HUES64 (cell line): ENCODE measurements around the gene SPTSSA. TPM values are rescaled to one million over a fixed set of nuclear protein-coding genes. Genes with fewer than 3 reads are reported as not detected.
"Not testable (repeated sequence)": the region's sequence is repeated elsewhere in the genome, so short reads cannot be mapped to it uniquely, and the experiment has no call there.

ENCODE experiments used
- H3K27ac ChIP-seq: 2 replicates; pipeline ENCODE4 v1.7.0; 2013; ENCODE audit warnings: low read depth, low read length, inconsistent platforms
- H3K27me3 ChIP-seq: 2 replicates; pipeline ENCODE4 v1.6.1; 2013; ENCODE audit warnings: mild to moderate bottlenecking, low read length; ENCODE audit not compliant: insufficient read depth
- H3K36me3 ChIP-seq: 2 replicates; pipeline ENCODE4 v1.6.1; 2013; ENCODE audit warnings: mild to moderate bottlenecking, low read length; ENCODE audit not compliant: insufficient read depth
- H3K4me1 ChIP-seq: 2 replicates; pipeline ENCODE4 v1.6.1; 2013; ENCODE audit warnings: mild to moderate bottlenecking, low read length, moderate library complexity; ENCODE audit not compliant: insufficient read depth
- H3K4me3 ChIP-seq: 2 replicates; pipeline ENCODE4 v1.5.1; 2013; ENCODE audit warnings: mild to moderate bottlenecking, low read length, moderate library complexity
- H3K9ac ChIP-seq: 2 replicates; pipeline ENCODE4 v1.6.1; 2013; ENCODE audit warnings: mild to moderate bottlenecking, low read depth, low read length
- H3K9me3 ChIP-seq: 2 replicates; pipeline ENCODE4 v1.6.1; 2013; ENCODE audit warnings: low read depth, low read length; ENCODE audit not compliant: insufficient read depth
- WGBS: fragments of 150-250, 120-280 bp; methylation state at CpG from one replicate; pipeline ENCODE4 v1.1.7; 2013; ENCODE audit warnings: missing lambda C conversion rate; 5-methylcytosine and 5-hydroxymethylcytosine counted together
- polyA plus RNA-seq, 2 experiments: library from polyadenylated mRNA; stranded (reverse); fragments of 50-300 nt; gene quantifications; one replicate each; pipeline ENCODE4 v1.2.3, GENCODE V29; 2013

Gene SPTSSA
- polyA plus RNA-seq (2013, experiment 1 of 2), result 23.0 TPM
- 27.6 TPM for polyA plus RNA-seq (2013, experiment 2 of 2)

- Histone ChIP-seq H3K27ac (peak within 1 kb of the TSS; percentile 94), H3K9me3 (no peaks in the 10 kb centered on the region), H3K9ac (peak within 1 kb of the TSS; percentile 89), H3K36me3 (no peaks in the 10 kb centered on the region), H3K4me3 (peak within 1 kb of the TSS; percentile 88), H3K4me1 (peaks cover 22% of the 10 kb centered on the region), H3K27me3 (no peaks in the 10 kb centered on the region)
- WGBS, result 1% methylated on average over 82 of the region's 82 CpGs
These were observed at the start of gene SPTSSA for GRCh38 chr14:34462132-34462893. Gene SPTSSA, minus strand, starts transcription at chr14:34462240. Its CDS starts 33 bp downstream, at chr14:34462207.

- Histone ChIP-seq H3K36me3 (no peaks in the 10 kb centered on the region), H3K27ac (no peak overlapping the region), H3K9me3 (no peaks in the 10 kb centered on the region), H3K4me3 (no peak overlapping the region), H3K4me1 (peaks cover 4% of the 10 kb centered on the region), H3K27me3 (no peaks in the 10 kb centered on the region), H3K9ac (no peak overlapping the region)
- 97% methylated on average over 10 of the region's 11 CpGs for WGBS
These were observed 45.8 kb upstream of the SPTSSA start for GRCh38 chr14:34507884-34508283.

DNA sequence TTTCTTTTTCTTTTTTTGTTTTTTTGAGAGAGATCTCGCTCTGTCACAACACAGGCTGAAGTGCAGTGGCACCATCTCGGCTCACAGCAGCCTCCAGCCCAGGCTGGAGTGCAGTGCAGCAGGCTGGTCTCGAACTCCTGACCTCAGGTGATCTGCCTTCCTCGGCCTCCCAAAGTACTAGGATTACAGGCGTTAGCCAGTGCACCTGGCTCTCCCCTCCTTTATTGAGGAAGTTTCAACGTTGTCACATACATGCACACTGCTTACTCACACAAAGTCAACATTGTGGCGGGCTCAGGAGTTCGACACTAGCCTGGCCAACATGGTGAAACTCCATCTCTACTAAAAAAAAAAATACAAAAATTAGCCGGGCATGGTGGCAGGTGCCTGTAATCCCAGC is 45.4 kb upstream of the SPTSSA start:
- WGBS, result 94% methylated on average over 9 of the region's 9 CpGs
- Histone ChIP-seq H3K36me3 (no peaks in the 10 kb centered on the region), H3K4me1 (peaks cover 8% of the 10 kb centered on the region), H3K27ac (no peak overlapping the region), H3K27me3 (no peaks in the 10 kb centered on the region), H3K4me3 (no peak overlapping the region), H3K9me3 (no peaks in the 10 kb centered on the region), H3K9ac (no peak overlapping the region)

DNA sequence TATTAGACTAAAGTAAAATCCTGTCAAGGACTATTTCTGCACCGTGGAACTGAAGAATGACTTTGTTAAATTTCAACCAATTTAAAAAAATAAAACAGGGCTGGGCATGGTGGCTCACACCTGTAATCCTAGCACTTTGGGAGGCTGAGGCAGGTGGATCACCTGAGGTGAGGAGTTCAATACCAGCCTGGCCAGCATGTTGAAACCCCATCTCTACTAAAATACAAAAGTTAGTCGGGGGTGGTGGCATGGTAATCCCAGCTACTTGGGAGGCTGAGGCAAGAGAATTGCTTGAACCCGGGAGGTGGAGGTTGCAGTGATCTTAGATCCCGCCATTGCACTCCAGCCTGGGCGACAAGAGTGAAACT is 43.1 kb upstream of the SPTSSA start:
- not testable (repeated sequence) for H3K9me3 ChIP-seq, H3K9ac ChIP-seq, H3K4me3 ChIP-seq, H3K27ac ChIP-seq, H3K36me3 ChIP-seq, H3K27me3 ChIP-seq
- peaks cover 13% of the 10 kb centered on the region for H3K4me1 ChIP-seq
- WGBS, result 95% methylated on average over 5 of the region's 5 CpGs

DNA sequence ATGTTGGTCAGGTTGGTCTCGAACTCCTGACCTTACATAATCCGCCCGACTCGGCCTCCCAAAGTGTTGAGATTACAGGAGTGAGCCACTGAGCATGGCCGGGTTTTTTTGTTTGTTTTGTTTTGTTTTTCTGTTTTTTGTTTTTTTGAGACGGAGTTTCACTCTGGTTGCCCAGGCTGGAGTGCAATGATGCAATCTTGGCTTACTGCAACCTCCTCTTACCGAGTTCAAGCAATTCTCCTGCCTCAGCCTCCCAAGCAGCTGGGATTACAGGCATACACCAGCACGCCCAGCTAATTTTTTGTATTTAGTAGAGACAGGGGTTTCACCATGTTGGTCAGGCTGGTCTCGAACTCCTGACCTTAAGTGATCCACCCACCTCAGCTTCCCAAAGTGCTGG is 42.0 kb upstream of the SPTSSA start:
- H3K9me3 ChIP-seq, H3K27me3 ChIP-seq, H3K9ac ChIP-seq, H3K36me3 ChIP-seq, H3K27ac ChIP-seq, H3K4me3 ChIP-seq: not testable (repeated sequence)
- 88% methylated on average over 9 of the region's 9 CpGs for WGBS
- H3K4me1 ChIP-seq, result peaks cover 13% of the 10 kb centered on the region

- Histone ChIP-seq H3K4me3 (no peak overlapping the region), H3K9me3 (no peaks in the 10 kb centered on the region), H3K27ac (peak overlapping the region; percentile 28; the same call in 1 of the 2 replicates), H3K9ac (0 out of 2 replicates have a peak overlapping the region, but pooled peaks have one; percentile 14), H3K36me3 (no peaks in the 10 kb centered on the region), H3K4me1 (peaks cover 13% of the 10 kb centered on the region), H3K27me3 (no peaks in the 10 kb centered on the region)
- 84% methylated on average over 1 of the region's 2 CpGs for WGBS
These were observed 40.6 kb upstream of the SPTSSA start for GRCh38 chr14:34502545-34503225.

GRCh38 chr14:34502001-34502400 is 40.0 kb upstream of the SPTSSA start:
- no peak overlapping the region for H3K9ac ChIP-seq
- H3K27me3 ChIP-seq, result no peaks in the 10 kb centered on the region
- no peak overlapping the region for H3K4me3 ChIP-seq
- no peaks in the 10 kb centered on the region for H3K36me3 ChIP-seq
- H3K27ac ChIP-seq, result peak overlapping the region; percentile 28; the same call in 1 of the 2 replicates
- 84% methylated on average over 2 of the region's 2 CpGs for WGBS
- peaks cover 19% of the 10 kb centered on the region for H3K4me1 ChIP-seq
- H3K9me3 ChIP-seq, result no peaks in the 10 kb centered on the region

DNA sequence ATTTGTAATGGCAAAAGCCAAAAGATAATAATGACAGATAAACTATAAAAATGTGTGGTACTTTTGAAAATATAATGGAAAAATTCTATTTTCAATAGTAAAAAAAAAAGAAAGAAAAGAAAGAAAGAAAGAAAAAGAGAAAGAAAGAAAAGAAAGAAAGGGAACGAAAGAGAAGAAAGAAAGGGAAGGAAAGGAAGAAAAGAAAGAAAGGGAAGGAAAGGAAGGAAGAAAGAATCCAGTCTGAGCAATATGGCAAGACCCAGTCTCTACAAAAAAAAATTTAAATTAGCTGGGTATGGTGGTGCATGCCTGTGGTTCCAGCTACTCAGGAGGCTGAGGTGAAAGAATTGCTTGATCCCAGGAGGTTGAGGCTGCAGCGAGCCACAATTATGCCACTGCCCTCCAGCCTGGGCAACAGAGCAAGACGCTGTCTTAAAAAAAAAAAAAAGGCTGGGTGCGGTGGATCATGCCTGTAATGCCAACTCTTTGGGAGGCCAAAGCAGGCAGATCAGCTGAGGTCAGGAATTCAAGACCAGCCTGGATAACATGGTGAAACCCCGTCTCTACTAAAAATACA is 39.1 kb upstream of the SPTSSA start:
- WGBS, result 97% methylated on average over 4 of the region's 5 CpGs
- H3K4me1 ChIP-seq, result peaks cover 25% of the 10 kb centered on the region

GRCh38 chr14:34498684-34499412 is 36.8 kb upstream of the SPTSSA start:
- Histone ChIP-seq H3K9ac (no peak overlapping the region), H3K27me3 (no peaks in the 10 kb centered on the region), H3K9me3 (no peaks in the 10 kb centered on the region), H3K4me3 (no peak overlapping the region), H3K36me3 (no peaks in the 10 kb centered on the region), H3K4me1 (peaks cover 25% of the 10 kb centered on the region), H3K27ac (no peak overlapping the region)
- 94% methylated on average over 6 of the region's 6 CpGs for WGBS

More for the DNA sequence above, 39.1 kb upstream of the SPTSSA start:
- H3K9me3 ChIP-seq, result no peaks in the 10 kb centered on the region
- no peaks in the 10 kb centered on the region for H3K36me3 ChIP-seq
- H3K9ac ChIP-seq, result no peak overlapping the region
- no peak overlapping the region for H3K27ac ChIP-seq
- no peak overlapping the region for H3K4me3 ChIP-seq
- no peaks in the 10 kb centered on the region for H3K27me3 ChIP-seq

GRCh38 chr14:34496679-34497513 is 34.9 kb upstream of the SPTSSA start:
- H3K4me1 ChIP-seq, result peaks cover 12% of the 10 kb centered on the region
- H3K36me3 ChIP-seq, result no peaks in the 10 kb centered on the region
- peak overlapping the region; percentile 68 for H3K27ac ChIP-seq
- H3K27me3 ChIP-seq, result no peaks in the 10 kb centered on the region
- H3K9me3 ChIP-seq, result no peaks in the 10 kb centered on the region
- 17% methylated on average over 14 of the region's 14 CpGs for WGBS
- peak overlapping the region; percentile 53; the same call in 1 of the 2 replicates for H3K9ac ChIP-seq
- H3K4me3 ChIP-seq, result no peak overlapping the region
